ENCODE results near the gene VRK1. TPM values are rescaled to one million over a fixed set of nuclear protein-coding genes. Genes with fewer than 3 reads are reported as not detected.

The VRK1 gene
- total and polyA plus RNA-seq, 2 donors (not counting 1 experiment from before 2014, with no cell fraction given) = 10.3 to 28.2 TPM

DNA sequence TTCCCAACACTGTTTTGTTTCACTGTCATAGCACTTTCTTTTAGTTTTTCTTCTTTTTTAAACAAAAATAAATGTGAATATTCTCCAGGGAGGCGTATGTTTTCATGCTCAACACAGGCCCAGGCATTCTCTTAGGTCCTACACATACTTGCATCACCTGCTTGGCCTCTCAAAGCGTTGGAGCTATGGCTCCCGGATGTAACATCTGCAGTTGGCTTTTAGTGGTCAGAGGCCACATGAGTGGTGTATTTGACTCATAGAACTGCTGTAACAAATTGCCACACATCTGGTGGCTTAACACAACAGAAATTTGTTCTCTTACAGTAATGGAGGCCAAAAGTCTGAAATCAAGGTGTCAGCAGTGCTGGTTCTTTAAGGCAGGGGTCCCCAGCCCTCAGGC is 44.6 kb upstream of the VRK1 start:
- ChIA-PET POLR2A (no interaction called here), CTCF (interaction anchor here (0.6 kb wide), 1 partner anchor 51 kb away, joined by 3 read pairs; no protein-coding TSS in a partner anchor)
- no CpG with 5 or more reads among the region's 3 CpGs for WGBS (ENCODE audit: insufficient coverage)
- no peak overlapping the region for H3K4me2 ChIP-seq (replicated peaks; ENCODE audit: low read depth, low read length, poor library complexity, severe bottlenecking)
- H4K20me1 ChIP-seq (ENCODE audit: control insufficient read depth, insufficient read depth, low read length, poor library complexity, severe bottlenecking) = no peaks in the 10 kb centered on the region
- H3K4me3 Mint-ChIP-seq = no peak overlapping the region
- no peaks in the 10 kb centered on the region for H3K4me1 Mint-ChIP-seq
- TF ChIP-seq, protein P1, sequence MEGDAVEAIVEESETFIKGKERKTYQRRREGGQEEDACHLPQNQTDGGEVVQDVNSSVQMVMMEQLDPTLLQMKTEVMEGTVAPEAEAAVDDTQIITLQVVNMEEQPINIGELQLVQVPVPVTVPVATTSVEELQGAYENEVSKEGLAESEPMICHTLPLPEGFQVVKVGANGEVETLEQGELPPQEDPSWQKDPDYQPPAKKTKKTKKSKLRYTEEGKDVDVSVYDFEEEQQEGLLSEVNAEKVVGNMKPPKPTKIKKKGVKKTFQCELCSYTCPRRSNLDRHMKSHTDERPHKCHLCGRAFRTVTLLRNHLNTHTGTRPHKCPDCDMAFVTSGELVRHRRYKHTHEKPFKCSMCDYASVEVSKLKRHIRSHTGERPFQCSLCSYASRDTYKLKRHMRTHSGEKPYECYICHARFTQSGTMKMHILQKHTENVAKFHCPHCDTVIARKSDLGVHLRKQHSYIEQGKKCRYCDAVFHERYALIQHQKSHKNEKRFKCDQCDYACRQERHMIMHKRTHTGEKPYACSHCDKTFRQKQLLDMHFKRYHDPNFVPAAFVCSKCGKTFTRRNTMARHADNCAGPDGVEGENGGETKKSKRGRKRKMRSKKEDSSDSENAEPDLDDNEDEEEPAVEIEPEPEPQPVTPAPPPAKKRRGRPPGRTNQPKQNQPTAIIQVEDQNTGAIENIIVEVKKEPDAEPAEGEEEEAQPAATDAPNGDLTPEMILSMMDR (IDR thresholded peaks at IDR 0.05) = no peak
- no peaks in the 10 kb centered on the region for H3K79me2 ChIP-seq (ENCODE audit: control insufficient read depth, insufficient read depth, low read length)
- no peak overlapping the region for H3K27ac ChIP-seq (ENCODE audit: low read length in 2 of 2)
- H3K9me3 ChIP-seq (ENCODE audit: control extremely low read depth in 1 of 3, control insufficient read depth in 2 of 3, insufficient read depth in 1 of 3, low read length in 2 of 3) = no peaks in the 10 kb centered on the region
- intact Hi-C loops (cut with micrococcal nuclease) = no loop called here
- H3K27me3 ChIP-seq (replicated peaks in 1 of 4; ENCODE audit: control extremely low read depth in 1 of 4, control insufficient read depth in 3 of 4, insufficient read depth in 4 of 4, low read length in 3 of 4) = peaks cover 0 to 19% (median 0%) of the 10 kb centered on the region in 4 experiments
- no peak overlapping the region for H3K27ac Mint-ChIP-seq
- no peaks in the 10 kb centered on the region for H3K36me3 ChIP-seq (replicated peaks in 1 of 2; ENCODE audit: control extremely low read depth in 1 of 2, control insufficient read depth in 1 of 2, extremely low read depth in 1 of 2, insufficient read depth in 2 of 2, low read length in 1 of 2)
- H3K4me3 ChIP-seq (ENCODE audit: control extremely low read depth in 1 of 5, extremely low read depth in 1 of 5, insufficient read depth in 1 of 5, low read depth in 2 of 5, low read length in 4 of 5) = no peak overlapping the region
- H3K4me1 ChIP-seq (ENCODE audit: control insufficient read depth in 2 of 2, insufficient read depth in 2 of 2, low read length in 2 of 2) = no peaks in the 10 kb centered on the region
- H3K27me3 Mint-ChIP-seq = peaks cover 32% of the 10 kb centered on the region
- H3K9ac ChIP-seq (ENCODE audit: low read length) = no peak overlapping the region
- ATAC-seq (ENCODE audit: low read depth) = no peak
- no peak for DNase-seq
- no peaks in the 10 kb centered on the region for H3K9me3 Mint-ChIP-seq (ENCODE audit: insufficient read depth)
- H2AFZ ChIP-seq (ENCODE audit: insufficient read depth, low read depth, low read length, poor library complexity, severe bottlenecking) = no peak overlapping the region

DNA sequence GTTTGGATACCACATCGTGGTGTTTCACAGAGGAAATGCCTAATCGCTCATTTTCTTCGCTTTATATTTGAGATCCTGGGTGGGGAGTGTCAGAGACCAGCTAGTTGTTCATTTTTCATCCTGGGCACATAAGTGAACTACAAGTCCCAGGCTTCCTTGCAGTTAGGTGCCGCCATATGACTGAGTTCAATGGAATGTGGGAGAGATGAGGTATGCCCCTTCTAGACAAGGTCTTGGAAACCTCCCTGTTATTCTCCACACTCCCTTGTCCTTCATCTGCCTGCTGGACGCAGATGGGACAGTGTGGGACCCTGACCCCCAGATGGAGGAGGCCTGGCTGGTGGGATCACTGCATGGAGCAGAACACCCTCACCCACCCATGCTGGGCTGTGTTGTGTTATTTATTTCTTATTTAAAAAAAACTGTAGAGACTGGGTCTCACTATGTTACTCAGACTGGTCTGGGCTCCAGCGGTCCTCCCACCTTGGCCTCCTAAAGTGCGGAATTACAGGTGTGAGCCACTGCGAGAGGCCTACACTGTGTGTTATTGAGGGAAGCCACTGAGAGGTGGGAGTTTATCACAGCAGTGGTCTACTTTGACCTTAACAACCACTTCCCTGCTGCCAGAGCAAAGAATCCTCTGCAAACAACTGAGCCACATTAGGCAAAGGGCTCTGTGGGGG is 42.9 kb upstream of the VRK1 start:
- no peak overlapping the region for H3K4me3 ChIP-seq (ENCODE audit: control extremely low read depth in 1 of 5, extremely low read depth in 1 of 5, insufficient read depth in 1 of 5, low read depth in 2 of 5, low read length in 4 of 5)
- no peaks in the 10 kb centered on the region for H3K9me3 ChIP-seq (ENCODE audit: control extremely low read depth in 1 of 3, control insufficient read depth in 2 of 3, insufficient read depth in 1 of 3, low read length in 2 of 3)
- H3K36me3 ChIP-seq (replicated peaks in 1 of 2; ENCODE audit: control extremely low read depth in 1 of 2, control insufficient read depth in 1 of 2, extremely low read depth in 1 of 2, insufficient read depth in 2 of 2, low read length in 1 of 2) = no peaks in the 10 kb centered on the region
- H3K27me3 ChIP-seq (replicated peaks in 1 of 4; ENCODE audit: control extremely low read depth in 1 of 4, control insufficient read depth in 3 of 4, insufficient read depth in 4 of 4, low read length in 3 of 4) = peaks cover 0 to 19% (median 0%) of the 10 kb centered on the region in 4 experiments
- H3K4me2 ChIP-seq (replicated peaks; ENCODE audit: low read depth, low read length, poor library complexity, severe bottlenecking) = no peak overlapping the region
- Mint-ChIP-seq H3K4me3 (no peak overlapping the region), H3K9me3 (ENCODE audit: insufficient read depth) (no peaks in the 10 kb centered on the region), H3K27ac (no peak overlapping the region), H3K27me3 (peaks cover 33% of the 10 kb centered on the region), H3K4me1 (no peaks in the 10 kb centered on the region)
- POLR2A ChIA-PET = no interaction called here
- CTCF ChIA-PET = no interaction called here
- intact Hi-C loops (cut with micrococcal nuclease) = no loop called here
- H3K9ac ChIP-seq (ENCODE audit: low read length) = no peak overlapping the region
- H3K4me1 ChIP-seq (ENCODE audit: control insufficient read depth in 2 of 2, insufficient read depth in 2 of 2, low read length in 2 of 2) = no peaks in the 10 kb centered on the region
- no peak overlapping the region for H3K27ac ChIP-seq (ENCODE audit: low read length in 2 of 2)
- TF ChIP-seq, protein P1 (IDR thresholded peaks at IDR 0.05) = no peak
- TF ChIP-seq EZH2 (IDR thresholded peaks at IDR 0.05; ENCODE audit: borderline replicate concordance, insufficient read depth, low read depth, low read length, poor library complexity, severe bottlenecking) = no peak
- no peak for ATAC-seq (ENCODE audit: low read depth)
- DNase-seq = no peak
- no peaks in the 10 kb centered on the region for H4K20me1 ChIP-seq (ENCODE audit: control insufficient read depth, insufficient read depth, low read length, poor library complexity, severe bottlenecking)
- H3K79me2 ChIP-seq (ENCODE audit: control insufficient read depth, insufficient read depth, low read length) = no peaks in the 10 kb centered on the region
- no peak overlapping the region for H2AFZ ChIP-seq (ENCODE audit: insufficient read depth, low read depth, low read length, poor library complexity, severe bottlenecking)
- 95% methylated on average over 4 of the region's 8 CpGs for WGBS (ENCODE audit: insufficient coverage)
